Measurements from ENCODE around the gene HS3ST4.

HS3ST4 gene

GRCh38 chr16:25872369-25873070, 180.8 kb downstream of the HS3ST4 start:
- no peaks in the 10 kb centered on the region for H3K27me3 Mint-ChIP-seq
- H3K4me1 Mint-ChIP-seq: no peaks in the 10 kb centered on the region
- H3K36me3 Mint-ChIP-seq: no peaks in the 10 kb centered on the region
- H3K27ac Mint-ChIP-seq: no peak overlapping the region
- no peaks in the 10 kb centered on the region for H3K9me3 Mint-ChIP-seq
- DNase-seq: no peak
- CTCF ChIA-PET: no interaction called here
- H3K4me3 Mint-ChIP-seq: no peak overlapping the region

GRCh38 chr16:25874196-25874595, 182.4 kb downstream of the HS3ST4 start:
- no peaks in the 10 kb centered on the region for H3K36me3 Mint-ChIP-seq
- H3K4me1 Mint-ChIP-seq: no peaks in the 10 kb centered on the region
- no peaks in the 10 kb centered on the region for H3K27me3 Mint-ChIP-seq
- H3K9me3 Mint-ChIP-seq: no peaks in the 10 kb centered on the region
- no peak overlapping the region for H3K4me3 Mint-ChIP-seq
- DNase-seq: no peak
- no peak overlapping the region for H3K27ac Mint-ChIP-seq
- CTCF ChIA-PET: no interaction called here

DNA sequence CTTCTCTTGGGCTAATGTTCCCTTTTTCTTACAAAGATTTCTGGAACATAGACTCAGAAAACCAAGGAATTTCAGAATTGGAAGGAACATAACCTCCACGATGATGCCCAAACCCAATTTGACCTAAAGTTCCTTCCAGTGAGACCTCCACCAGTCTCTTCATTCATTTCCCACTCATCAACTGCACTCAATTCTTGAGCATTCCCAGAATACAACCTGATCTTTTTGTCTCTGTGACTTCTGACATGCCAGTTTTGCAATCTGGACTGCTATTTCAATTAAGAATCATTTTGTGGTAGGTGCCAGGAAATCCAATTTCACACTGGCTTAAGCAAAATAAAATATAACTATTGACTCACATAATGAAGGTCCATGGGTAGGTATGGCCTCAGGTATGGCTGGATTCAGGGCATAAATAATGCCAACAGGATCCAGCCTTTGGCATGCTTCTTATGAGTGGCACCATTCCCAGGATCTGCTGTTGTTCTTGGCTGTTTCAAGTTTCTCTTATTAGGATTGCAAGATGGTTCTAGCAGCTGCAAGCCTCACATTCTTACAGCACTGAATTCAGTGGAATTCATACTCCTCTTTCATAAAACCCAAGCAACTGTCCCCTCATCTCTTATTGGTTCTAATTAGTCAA, 184.3 kb downstream of the HS3ST4 start:
- Mint-ChIP-seq H3K4me1 (no peaks in the 10 kb centered on the region), H3K27ac (no peak overlapping the region), H3K27me3 (no peaks in the 10 kb centered on the region), H3K9me3 (no peaks in the 10 kb centered on the region), H3K36me3 (no peaks in the 10 kb centered on the region), H3K4me3 (no peak overlapping the region)
- CTCF ChIA-PET: no interaction called here
- DNase-seq: no peak

DNA sequence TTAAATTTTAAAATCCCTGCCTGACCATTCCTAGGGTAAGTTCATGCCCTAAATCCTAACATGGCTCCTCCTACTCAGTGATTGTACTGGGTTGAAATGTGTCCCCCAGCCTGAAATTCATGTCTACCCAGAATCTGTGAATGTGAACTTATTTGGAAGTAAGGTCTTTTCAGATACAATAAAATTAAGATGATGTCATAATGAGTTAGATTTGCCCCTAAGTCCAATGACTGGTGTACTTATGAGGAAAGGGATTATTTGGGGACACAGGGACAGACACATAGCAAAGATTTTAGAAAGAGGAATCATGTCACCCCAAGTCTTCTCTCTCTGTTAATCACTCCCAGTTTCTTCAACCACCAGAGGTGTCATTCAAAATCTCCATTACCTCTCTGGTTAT, 185.3 kb downstream of the HS3ST4 start:
- Mint-ChIP-seq H3K36me3 (no peaks in the 10 kb centered on the region), H3K27ac (no peak overlapping the region), H3K27me3 (no peaks in the 10 kb centered on the region), H3K9me3 (no peaks in the 10 kb centered on the region), H3K4me3 (no peak overlapping the region), H3K4me1 (no peaks in the 10 kb centered on the region)
- no peak for DNase-seq
- CTCF ChIA-PET: no interaction called here

DNA sequence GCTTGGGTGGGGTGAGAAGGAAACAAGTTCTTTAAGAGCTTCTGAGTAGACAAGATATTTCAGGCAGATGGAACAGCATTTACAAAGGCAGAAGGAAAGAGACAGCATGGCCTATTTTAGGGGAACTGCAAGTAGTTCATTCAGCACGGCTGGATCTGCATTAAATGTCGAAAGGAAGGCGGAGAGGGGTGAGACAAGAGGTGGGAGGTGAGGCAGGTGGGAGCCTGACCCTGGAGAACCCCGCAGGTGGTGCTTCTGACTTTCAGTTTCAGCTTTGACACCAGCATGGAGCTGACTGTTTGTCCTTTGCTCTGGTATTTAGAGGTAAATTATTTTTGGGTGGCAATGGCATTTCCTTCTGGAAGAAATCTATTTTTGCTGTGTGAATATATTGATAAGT, 194.8 kb downstream of the HS3ST4 start:
- no peaks in the 10 kb centered on the region for H3K4me1 Mint-ChIP-seq
- peaks cover 2% of the 10 kb centered on the region for H3K9me3 Mint-ChIP-seq
- H3K27me3 Mint-ChIP-seq: no peaks in the 10 kb centered on the region
- H3K4me3 Mint-ChIP-seq: no peak overlapping the region
- H3K27ac Mint-ChIP-seq: no peak overlapping the region
- CTCF ChIA-PET: no interaction called here
- H3K36me3 Mint-ChIP-seq: no peaks in the 10 kb centered on the region
- no peak for DNase-seq

- Mint-ChIP-seq H3K4me3 (no peak overlapping the region), H3K4me1 (no peaks in the 10 kb centered on the region), H3K9me3 (peaks cover 2% of the 10 kb centered on the region), H3K27me3 (no peaks in the 10 kb centered on the region), H3K27ac (no peak overlapping the region), H3K36me3 (no peaks in the 10 kb centered on the region)
- CTCF ChIA-PET: no interaction called here
- DNase-seq: no peak
Observed at GRCh38 chr16:25888868-25889267, 197.1 kb downstream of the HS3ST4 start.

DNA sequence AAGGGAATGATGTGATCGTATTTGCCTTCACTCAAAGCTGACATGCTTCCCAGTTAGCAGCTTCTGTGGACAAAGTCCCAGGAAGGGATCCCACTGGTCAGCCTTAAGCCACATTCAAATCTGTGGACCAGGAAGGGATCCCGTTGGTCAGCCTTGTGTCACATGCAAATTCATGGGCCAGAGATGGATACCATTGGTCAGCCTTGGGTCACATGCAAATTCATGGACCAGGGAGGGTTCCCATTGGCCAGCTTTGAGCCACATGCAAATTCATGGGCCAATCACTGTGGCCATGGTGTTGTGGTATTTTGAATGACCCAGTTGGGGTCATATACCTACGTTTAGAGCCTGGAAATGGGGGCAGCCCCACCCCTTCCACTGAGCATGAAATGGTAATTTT, 201.6 kb downstream of the HS3ST4 start:
- peaks cover 3% of the 10 kb centered on the region for H3K27me3 Mint-ChIP-seq
- no peak overlapping the region for H3K4me3 Mint-ChIP-seq
- peaks cover 2% of the 10 kb centered on the region for H3K9me3 Mint-ChIP-seq
- DNase-seq: no peak
- H3K36me3 Mint-ChIP-seq: no peaks in the 10 kb centered on the region
- H3K27ac Mint-ChIP-seq: no peak overlapping the region
- H3K4me1 Mint-ChIP-seq: no peaks in the 10 kb centered on the region
- CTCF ChIA-PET: no interaction called here

DNA sequence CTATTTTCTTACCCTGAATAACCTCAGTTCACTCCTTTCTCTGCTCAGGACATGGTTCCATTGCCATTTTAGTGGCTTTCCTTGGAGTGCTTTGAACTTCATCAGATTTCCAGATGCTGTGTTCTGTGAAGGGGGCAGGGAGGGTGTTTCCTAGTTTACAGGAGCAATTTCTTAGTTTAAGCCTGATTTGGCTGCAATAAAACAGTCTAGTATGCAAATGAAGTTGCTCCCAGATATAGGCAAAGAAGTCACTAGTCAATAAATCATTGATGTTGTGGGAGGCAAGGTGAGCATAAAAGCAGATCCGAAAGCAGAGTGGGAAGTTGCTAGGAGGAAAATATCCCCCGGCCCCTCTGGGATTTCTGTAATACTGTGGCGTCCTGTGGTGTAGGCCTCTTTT, 202.3 kb downstream of the HS3ST4 start:
- H3K36me3 Mint-ChIP-seq: no peaks in the 10 kb centered on the region
- CTCF ChIA-PET: no interaction called here
- peaks cover 3% of the 10 kb centered on the region for H3K27me3 Mint-ChIP-seq
- DNase-seq: no peak
- no peak overlapping the region for H3K4me3 Mint-ChIP-seq
- H3K27ac Mint-ChIP-seq: no peak overlapping the region
- peaks cover 2% of the 10 kb centered on the region for H3K9me3 Mint-ChIP-seq
- H3K4me1 Mint-ChIP-seq: no peaks in the 10 kb centered on the region

DNA sequence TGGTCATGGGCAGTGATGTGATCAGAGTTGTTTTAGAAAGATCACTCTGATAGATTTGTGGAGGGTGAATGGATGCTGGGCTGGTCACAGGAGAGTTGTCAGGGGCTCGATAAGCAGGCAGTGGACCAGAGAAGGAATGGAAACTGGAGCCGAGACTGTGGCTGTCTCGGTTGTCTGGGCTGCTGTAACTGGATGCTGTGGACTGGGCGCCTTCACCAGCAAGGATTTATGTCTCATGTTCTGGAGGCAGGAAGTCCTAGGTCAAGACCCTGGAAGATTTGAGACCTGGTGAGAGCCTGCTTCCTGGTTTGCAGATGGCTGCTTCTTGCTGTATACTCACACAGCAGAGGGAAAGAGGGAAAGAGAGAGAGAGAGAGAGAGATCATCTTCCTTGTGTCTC, 203.6 kb downstream of the HS3ST4 start:
- no peak overlapping the region for H3K27ac Mint-ChIP-seq
- peaks cover 3% of the 10 kb centered on the region for H3K27me3 Mint-ChIP-seq
- H3K36me3 Mint-ChIP-seq: no peaks in the 10 kb centered on the region
- no peak for DNase-seq
- CTCF ChIA-PET: no interaction called here
- no peaks in the 10 kb centered on the region for H3K4me1 Mint-ChIP-seq
- no peak overlapping the region for H3K4me3 Mint-ChIP-seq
- H3K9me3 Mint-ChIP-seq: no peaks in the 10 kb centered on the region

- no peak overlapping the region for H3K4me3 Mint-ChIP-seq
- CTCF ChIA-PET: no interaction called here
Observed at GRCh38 chr16:25896411-25896810, 204.7 kb downstream of the HS3ST4 start.

GRCh38 chr16:25897702-25898101, 205.9 kb downstream of the HS3ST4 start:
- H3K9me3 Mint-ChIP-seq: no peaks in the 10 kb centered on the region
- no peak overlapping the region for H3K4me3 Mint-ChIP-seq
- DNase-seq: no peak
- no peak overlapping the region for H3K27ac Mint-ChIP-seq
- CTCF ChIA-PET: no interaction called here
- no peaks in the 10 kb centered on the region for H3K4me1 Mint-ChIP-seq
- H3K36me3 Mint-ChIP-seq: no peaks in the 10 kb centered on the region
- peaks cover 3% of the 10 kb centered on the region for H3K27me3 Mint-ChIP-seq

More at GRCh38 chr16:25896411-25896810, 204.7 kb downstream of the HS3ST4 start:
- Mint-ChIP-seq H3K9me3 (no peaks in the 10 kb centered on the region), H3K27me3 (peaks cover 3% of the 10 kb centered on the region), H3K27ac (no peak overlapping the region), H3K36me3 (no peaks in the 10 kb centered on the region), H3K4me1 (no peaks in the 10 kb centered on the region)
- no peak for DNase-seq

- H3K9me3 Mint-ChIP-seq: peaks cover 2% of the 10 kb centered on the region
- CTCF ChIA-PET: no interaction called here
- no peaks in the 10 kb centered on the region for H3K36me3 Mint-ChIP-seq
- no peaks in the 10 kb centered on the region for H3K4me1 Mint-ChIP-seq
- no peak overlapping the region for H3K27ac Mint-ChIP-seq
- no peak for DNase-seq
- H3K27me3 Mint-ChIP-seq: no peaks in the 10 kb centered on the region
- no peak overlapping the region for H3K4me3 Mint-ChIP-seq
Observed at GRCh38 chr16:25905810-25906209, 214.1 kb downstream of the HS3ST4 start.

DNA sequence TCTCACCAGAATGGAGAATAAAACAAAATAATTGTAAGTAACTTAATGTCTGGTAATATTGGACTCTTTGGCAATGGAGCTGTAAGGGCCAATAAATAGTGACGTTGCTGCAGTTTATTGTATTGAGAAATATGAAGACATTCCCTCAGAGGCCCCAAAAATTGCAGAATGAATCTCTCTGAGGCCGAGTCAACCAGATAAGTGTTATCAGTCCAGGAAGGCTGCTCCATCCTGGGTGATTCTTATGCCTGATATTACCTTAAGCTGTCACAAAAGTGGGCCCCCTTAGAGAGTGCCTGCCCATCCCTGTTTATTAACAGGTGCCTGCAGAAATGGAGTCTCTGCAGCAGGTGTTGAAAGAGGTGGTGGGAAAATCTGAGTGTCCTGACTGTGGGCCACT, 219.2 kb downstream of the HS3ST4 start:
- H3K4me3 Mint-ChIP-seq: no peak overlapping the region
- H3K9me3 Mint-ChIP-seq: no peaks in the 10 kb centered on the region
- no peak for DNase-seq
- no peaks in the 10 kb centered on the region for H3K27me3 Mint-ChIP-seq
- no peaks in the 10 kb centered on the region for H3K4me1 Mint-ChIP-seq
- CTCF ChIA-PET: no interaction called here
- H3K27ac Mint-ChIP-seq: no peak overlapping the region
- H3K36me3 Mint-ChIP-seq: no peaks in the 10 kb centered on the region

- H3K27me3 Mint-ChIP-seq: no peaks in the 10 kb centered on the region
- no peak for DNase-seq
- peaks cover 2% of the 10 kb centered on the region for H3K9me3 Mint-ChIP-seq
- no peaks in the 10 kb centered on the region for H3K36me3 Mint-ChIP-seq
- CTCF ChIA-PET: no interaction called here
- H3K4me3 Mint-ChIP-seq: no peak overlapping the region
- H3K4me1 Mint-ChIP-seq: no peaks in the 10 kb centered on the region
- no peak overlapping the region for H3K27ac Mint-ChIP-seq
Observed at GRCh38 chr16:25912321-25912720, 220.6 kb downstream of the HS3ST4 start.

- Mint-ChIP-seq H3K27ac (no peak overlapping the region), H3K4me1 (no peaks in the 10 kb centered on the region), H3K36me3 (no peaks in the 10 kb centered on the region), H3K4me3 (no peak overlapping the region), H3K9me3 (peaks cover 2% of the 10 kb centered on the region), H3K27me3 (no peaks in the 10 kb centered on the region)
- CTCF ChIA-PET: no interaction called here
- DNase-seq: no peak
Observed at GRCh38 chr16:25914357-25914962, 222.7 kb downstream of the HS3ST4 start.

Data from activated naive CD4-positive, alpha-beta T cell treated with anti-CD3 and anti-CD28 coated beads, Interleukin-2, amount 10 ng/mL, durations not matched to agents 7 days and 5 days (primary cell).